Activated naive CD4-positive, alpha-beta T cell treated with anti-CD3 and anti-CD28 coated beads, Interleukin-2, amount 50 U/mL, for 72 hours (primary cell): ENCODE measurements around the gene DPF3. TPM values are rescaled to one million over a fixed set of nuclear protein-coding genes. Genes with fewer than 3 reads are reported as not detected.

ENCODE experiments used
- ATAC-seq, 2 donors: fragments of 150-1000 bp; cut with Tn5 transposase; 2 replicates each; pipeline ENCODE4 v1.10.0; 2021; ENCODE audit warnings: mild to moderate bottlenecking in 2 of 2, moderate library complexity in 2 of 2
- DNase-seq, 2 donors: peaks; one replicate each; pipeline ENCODE4 v3.0.0; 2021 to 2022; ENCODE audit warnings: low spot score in 2 of 2
- H3K27ac Mint-ChIP-seq, 2 donors: one replicate each; pipeline ENCODE4 v1.8.0; 2022; ENCODE audit warnings: mild to moderate bottlenecking in 2 of 2, mixed read lengths in 2 of 2
- H3K36me3 Mint-ChIP-seq, 2 donors: one replicate each; pipeline ENCODE4 v1.8.0; 2022; ENCODE audit warnings: mixed read lengths in 2 of 2
- H3K9me3 Mint-ChIP-seq, 2 donors: one replicate each; pipeline ENCODE4 v1.8.0; 2022; ENCODE audit warnings: mixed read lengths in 2 of 2
- total RNA-seq, 2 donors: library from RNA; stranded (reverse); gene quantifications; one replicate each; pipeline ENCODE4 v1.2.3, GENCODE V29; 2022

Gene DPF3
- total RNA-seq, 2 donors from 2014 or later, result 0.29 TPM; not detected in 1

DNA sequence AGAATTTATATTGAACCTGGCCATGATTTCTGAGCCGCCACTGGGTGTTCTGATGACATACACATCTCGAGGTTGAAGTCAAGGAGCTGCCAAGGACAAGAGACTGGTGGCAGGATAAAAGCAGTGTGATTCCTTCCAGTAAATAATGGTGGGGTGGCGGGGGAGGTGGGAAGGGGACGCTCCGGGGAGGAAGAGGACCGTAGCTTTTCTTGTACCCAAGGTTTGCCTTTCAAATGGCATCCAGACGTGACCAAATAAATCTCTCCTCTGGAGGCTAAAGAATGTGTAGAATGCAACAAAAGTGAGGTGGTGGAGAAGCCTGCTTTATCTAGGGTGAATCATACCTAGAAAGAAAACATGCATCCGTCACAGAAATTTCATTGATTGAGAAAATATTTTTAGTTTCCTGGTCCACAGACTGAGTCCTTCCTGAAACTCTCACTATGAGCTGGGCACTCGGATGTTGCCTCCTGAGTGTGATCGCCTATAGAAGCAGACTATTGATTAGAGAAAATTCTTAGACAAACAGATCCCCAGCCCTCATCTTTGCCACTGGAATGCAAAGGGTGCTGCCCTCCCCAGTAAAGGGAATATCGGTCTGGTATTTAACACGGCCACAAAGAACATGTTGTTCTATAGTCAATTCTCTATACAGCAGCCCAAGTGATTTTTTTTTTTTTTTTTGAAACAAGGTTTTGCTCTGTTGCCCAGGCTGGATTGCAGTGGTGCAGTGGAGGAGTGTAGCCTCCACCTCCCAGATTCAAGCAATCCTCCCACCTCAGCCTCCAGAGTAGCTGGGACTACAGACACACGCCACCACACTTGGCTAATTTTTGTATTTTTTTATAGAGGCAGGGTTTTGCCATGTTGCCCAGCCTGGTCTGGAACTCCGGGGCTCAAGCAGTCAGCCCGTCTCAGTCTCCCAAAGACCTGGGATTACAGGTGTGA lies 112.1 kb downstream of the DPF3 start:
- peaks cover 0 to 9% of the 10 kb centered on the region in 2 donors for H3K9me3 Mint-ChIP-seq
- DNase-seq, result no peak
- H3K27ac Mint-ChIP-seq, result no peak overlapping the region
- ATAC-seq, result no peak
- H3K36me3 Mint-ChIP-seq, result peaks cover 0 to 9% of the 10 kb centered on the region in 2 donors

DNA sequence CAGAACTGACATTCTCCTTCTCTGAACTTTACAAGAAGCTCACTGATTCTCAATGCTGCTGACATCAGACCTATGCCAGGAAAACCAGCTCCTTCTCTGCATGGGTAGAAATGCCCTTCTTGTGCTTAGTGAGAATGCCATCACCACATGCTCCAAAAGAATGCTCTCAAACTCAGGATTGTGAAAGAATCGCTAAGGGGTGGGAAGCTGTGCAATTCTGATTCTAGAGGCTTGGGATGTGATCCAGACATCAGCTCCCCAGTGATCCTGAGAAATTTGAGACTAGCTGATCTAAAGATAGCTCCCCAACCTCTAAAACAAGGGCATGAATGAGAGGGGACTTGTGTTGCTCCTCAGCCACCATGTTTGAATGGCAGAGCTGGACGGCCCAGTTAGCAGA lies 113.2 kb downstream of the DPF3 start:
- Mint-ChIP-seq H3K27ac (no peak overlapping the region), H3K9me3 (peaks cover 0 to 10% of the 10 kb centered on the region in 2 donors), H3K36me3 (peaks cover 0 to 9% of the 10 kb centered on the region in 2 donors)
- DNase-seq, result no peak
- no peak for ATAC-seq

- H3K36me3 Mint-ChIP-seq, result peaks cover 0 to 9% of the 10 kb centered on the region in 2 donors
- ATAC-seq (no peak), DNase-seq (no peak)
- no peak overlapping the region for H3K27ac Mint-ChIP-seq
- peaks cover 0 to 10% of the 10 kb centered on the region in 2 donors for H3K9me3 Mint-ChIP-seq
Observed at GRCh38 chr14:72779679-72780078, 114.2 kb downstream of the DPF3 start.

DNA sequence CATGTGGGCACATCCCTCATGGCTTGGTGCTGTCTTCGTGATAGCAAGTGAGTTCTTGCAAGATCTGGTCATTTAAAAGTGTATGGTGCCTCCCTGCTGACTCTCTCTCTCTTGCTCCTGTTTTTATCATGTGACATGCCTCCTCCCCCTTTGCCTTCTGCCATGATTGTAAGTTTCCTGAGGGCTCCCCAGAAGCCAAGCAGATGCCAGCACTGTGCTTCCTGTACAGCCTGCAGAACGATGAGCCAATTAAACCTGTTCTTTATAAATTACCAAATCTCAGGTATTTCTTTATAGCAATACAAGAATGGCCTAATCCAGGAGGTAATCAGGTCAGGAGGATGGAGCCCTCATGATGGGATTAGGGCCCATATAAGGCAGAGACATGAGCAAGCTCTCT lies 116.3 kb downstream of the DPF3 start:
- no peak overlapping the region for H3K27ac Mint-ChIP-seq
- H3K36me3 Mint-ChIP-seq, result peaks cover 0 to 9% of the 10 kb centered on the region in 2 donors
- DNase-seq (no peak), ATAC-seq (no peak)
- H3K9me3 Mint-ChIP-seq, result peaks cover 0 to 10% of the 10 kb centered on the region in 2 donors

GRCh38 chr14:72776701-72777261 lies 117.1 kb downstream of the DPF3 start:
- peaks cover 0 to 10% of the 10 kb centered on the region in 2 donors for H3K9me3 Mint-ChIP-seq
- ATAC-seq, result no peak
- peaks cover 0 to 9% of the 10 kb centered on the region in 2 donors for H3K36me3 Mint-ChIP-seq
- H3K27ac Mint-ChIP-seq, result peak overlapping the region in 1 of 2 donors; percentile 66
- no peak for DNase-seq

GRCh38 chr14:72775923-72776554 lies 117.9 kb downstream of the DPF3 start:
- Mint-ChIP-seq H3K27ac (no peak overlapping the region), H3K36me3 (peaks cover 0 to 9% of the 10 kb centered on the region in 2 donors), H3K9me3 (peaks cover 0 to 10% of the 10 kb centered on the region in 2 donors)
- ATAC-seq, result no peak
- no peak for DNase-seq

GRCh38 chr14:72774894-72775620 lies 118.8 kb downstream of the DPF3 start:
- DNase-seq, result no peak
- Mint-ChIP-seq H3K9me3 (peaks cover 0 to 10% of the 10 kb centered on the region in 2 donors), H3K27ac (no peak overlapping the region), H3K36me3 (peaks cover 0 to 9% of the 10 kb centered on the region in 2 donors)
- ATAC-seq, result no peak

- no peak overlapping the region for H3K27ac Mint-ChIP-seq
- peaks cover 0 to 9% of the 10 kb centered on the region in 2 donors for H3K36me3 Mint-ChIP-seq
- no peak for ATAC-seq
- DNase-seq, result no peak
- H3K9me3 Mint-ChIP-seq, result peaks cover 0 to 10% of the 10 kb centered on the region in 2 donors
Observed at GRCh38 chr14:72774141-72774540, 119.8 kb downstream of the DPF3 start.

GRCh38 chr14:72771561-72771960 lies 122.3 kb downstream of the DPF3 start:
- no peak for ATAC-seq
- Mint-ChIP-seq H3K36me3 (peaks cover 11 to 15% of the 10 kb centered on the region in 2 donors), H3K27ac (no peak overlapping the region), H3K9me3 (peaks cover 16 to 19% of the 10 kb centered on the region in 2 donors)
- DNase-seq, result no peak

- H3K9me3 Mint-ChIP-seq, result peaks cover 17 to 19% of the 10 kb centered on the region in 2 donors
- peaks cover 11 to 15% of the 10 kb centered on the region in 2 donors for H3K36me3 Mint-ChIP-seq
- DNase-seq (no peak), ATAC-seq (no peak)
- no peak overlapping the region for H3K27ac Mint-ChIP-seq
Observed at GRCh38 chr14:72766296-72766695, 127.6 kb downstream of the DPF3 start.

DNA sequence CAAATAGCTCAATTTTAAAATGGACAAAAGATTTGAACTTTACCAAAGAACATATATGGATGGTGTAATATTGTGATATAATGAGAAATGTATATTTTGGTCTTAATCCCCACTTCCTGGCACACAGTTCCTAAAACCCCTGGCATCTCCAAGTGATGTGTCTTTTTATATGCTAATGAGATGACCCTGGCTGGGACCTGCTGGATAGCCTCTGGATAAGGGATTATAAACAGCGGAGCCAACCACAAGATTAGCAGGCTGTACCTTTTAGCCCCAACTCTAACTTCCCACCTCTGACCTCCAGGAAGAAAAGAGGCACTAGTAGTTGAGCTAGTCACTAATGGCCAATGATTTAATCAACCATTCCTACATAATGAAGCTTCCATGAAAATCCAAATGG lies 130.0 kb downstream of the DPF3 start:
- no peak for ATAC-seq
- Mint-ChIP-seq H3K9me3 (peaks cover 32 to 37% of the 10 kb centered on the region in 2 donors), H3K36me3 (peaks cover 20 to 25% of the 10 kb centered on the region in 2 donors), H3K27ac (no peak overlapping the region)
- no peak for DNase-seq

DNA sequence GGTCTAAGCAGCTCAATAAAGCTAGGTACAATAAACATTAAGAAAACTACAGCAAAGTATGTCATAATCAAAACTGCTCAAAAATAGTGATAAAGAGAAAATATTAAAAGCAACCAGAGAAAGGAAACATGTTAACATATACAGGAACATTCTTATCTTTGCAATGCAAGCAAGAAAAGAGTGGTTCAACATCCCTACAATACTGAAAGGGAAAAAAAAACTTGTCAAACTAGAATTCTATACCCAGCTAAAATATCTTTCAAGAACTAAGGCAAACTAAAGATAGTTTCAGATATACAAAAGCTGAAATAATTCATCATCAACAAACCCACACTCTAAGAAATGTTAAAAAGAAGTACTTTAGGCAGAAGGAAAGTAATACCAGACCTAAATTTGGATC lies 134.2 kb downstream of the DPF3 start:
- Mint-ChIP-seq H3K27ac (no peak overlapping the region), H3K36me3 (peaks cover 18 to 25% of the 10 kb centered on the region in 2 donors), H3K9me3 (peaks cover 29 to 40% of the 10 kb centered on the region in 2 donors)
- no peak for ATAC-seq
- no peak for DNase-seq

- H3K36me3 Mint-ChIP-seq, result peaks cover 18 to 25% of the 10 kb centered on the region in 2 donors
- H3K9me3 Mint-ChIP-seq, result peaks cover 29 to 40% of the 10 kb centered on the region in 2 donors
- H3K27ac Mint-ChIP-seq, result no peak overlapping the region
- no peak for ATAC-seq
- DNase-seq, result no peak
Observed at GRCh38 chr14:72758993-72759392, 134.9 kb downstream of the DPF3 start.

DNA sequence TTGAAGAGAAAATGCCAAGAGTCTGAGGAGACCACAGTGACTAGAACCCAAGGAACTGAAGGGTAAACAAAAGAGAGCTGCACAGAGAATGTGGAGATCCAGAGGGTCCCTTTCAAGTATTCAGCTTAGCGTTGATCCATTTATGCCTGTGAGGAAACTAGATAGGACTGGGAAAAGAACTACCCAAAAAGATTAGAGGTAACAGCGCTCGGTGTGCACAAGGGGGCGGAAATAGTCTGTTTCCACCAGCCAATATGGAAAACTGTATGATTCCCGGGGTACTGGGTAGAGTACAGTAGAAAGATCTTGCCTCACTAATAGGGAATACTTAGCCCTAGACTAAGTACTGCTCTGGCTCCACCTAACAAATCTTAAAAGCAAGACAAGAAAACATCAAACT lies 135.5 kb downstream of the DPF3 start:
- H3K9me3 Mint-ChIP-seq, result peaks cover 29 to 40% of the 10 kb centered on the region in 2 donors

GRCh38 chr14:72756967-72757366 lies 136.9 kb downstream of the DPF3 start:
- Mint-ChIP-seq H3K27ac (no peak overlapping the region), H3K9me3 (peaks cover 29 to 40% of the 10 kb centered on the region in 2 donors), H3K36me3 (peaks cover 18 to 25% of the 10 kb centered on the region in 2 donors)
- DNase-seq (no peak), ATAC-seq (no peak)

More for the DNA sequence above, 135.5 kb downstream of the DPF3 start:
- ATAC-seq (no peak), DNase-seq (no peak)
- Mint-ChIP-seq H3K27ac (no peak overlapping the region), H3K36me3 (peaks cover 18 to 25% of the 10 kb centered on the region in 2 donors)

DNA sequence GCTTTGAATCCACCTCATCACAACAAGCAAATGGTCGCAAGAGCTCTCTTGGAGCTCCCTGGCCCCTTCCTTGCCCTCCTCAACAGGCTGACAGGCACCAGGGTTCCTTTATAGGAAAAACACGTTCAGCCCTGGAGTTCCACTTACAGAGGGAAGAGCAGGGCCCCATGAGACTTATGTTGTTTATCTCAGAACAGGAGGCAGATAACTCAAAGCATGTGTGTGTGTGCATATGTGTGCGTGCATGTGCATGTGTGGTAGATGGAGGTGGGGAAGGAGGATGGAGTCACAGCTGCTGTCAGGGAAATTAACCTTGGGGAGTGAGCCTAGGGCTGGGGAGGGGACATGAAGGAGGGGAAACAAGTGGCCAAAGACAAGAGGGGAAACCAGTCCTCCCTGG lies 138.1 kb downstream of the DPF3 start:
- ATAC-seq (no peak), DNase-seq (no peak)
- Mint-ChIP-seq H3K9me3 (peaks cover 29 to 40% of the 10 kb centered on the region in 2 donors), H3K27ac (no peak overlapping the region), H3K36me3 (peaks cover 18 to 25% of the 10 kb centered on the region in 2 donors)
